PC-3 (cell line): ENCODE data around the gene ZMIZ1.

Experiments used
- CTCF ChIP-seq: fragments of 300-600 bp; sonication (generic); conservative IDR thresholded peaks from 2 replicates; pipeline ENCODE4 v1.5.1; 2017; ENCODE audit warnings: antibody characterized with exemption, low read depth, mild to moderate bottlenecking, low read length
- EZH2 ChIP-seq: fragments of 300-600 bp; sonication (generic); IDR thresholded peaks from one replicate; pipeline ENCODE4 v1.6.1; 2017; ENCODE audit warnings: antibody characterized with exemption, mild to moderate bottlenecking, low read length; ENCODE audit not compliant: unreplicated experiment

DNA sequence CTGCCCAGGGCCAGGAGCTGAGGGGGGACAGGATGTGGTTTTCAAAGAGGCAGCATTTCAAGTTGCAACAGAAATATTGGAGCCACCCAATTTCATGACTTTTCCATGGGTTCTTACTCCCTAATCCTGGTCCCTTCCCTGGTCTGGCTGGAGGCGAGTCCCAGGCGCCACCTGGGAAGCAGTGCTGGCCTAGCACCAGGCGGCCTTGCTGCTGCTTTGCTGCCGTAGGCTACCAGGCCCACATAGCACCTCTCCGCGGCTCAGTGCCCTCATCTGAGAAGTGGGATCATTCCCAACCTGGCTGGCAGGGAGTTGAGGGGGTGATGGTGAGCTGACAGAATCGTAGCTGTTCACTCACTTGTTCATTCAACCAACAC is 33.7 kb downstream of the ZMIZ1 start:
- TF ChIP-seq CTCF (peak; percentile 33; the same call in 1 of the 2 replicates), EZH2 (no peak)
